Measurements from ENCODE around the gene VAV3. TPM values are rescaled to one million over a fixed set of nuclear protein-coding genes. Genes with fewer than 3 reads are reported as not detected.

The VAV3 gene
- total RNA-seq, 1 experiment from 2014 or later = 10.0 TPM

DNA sequence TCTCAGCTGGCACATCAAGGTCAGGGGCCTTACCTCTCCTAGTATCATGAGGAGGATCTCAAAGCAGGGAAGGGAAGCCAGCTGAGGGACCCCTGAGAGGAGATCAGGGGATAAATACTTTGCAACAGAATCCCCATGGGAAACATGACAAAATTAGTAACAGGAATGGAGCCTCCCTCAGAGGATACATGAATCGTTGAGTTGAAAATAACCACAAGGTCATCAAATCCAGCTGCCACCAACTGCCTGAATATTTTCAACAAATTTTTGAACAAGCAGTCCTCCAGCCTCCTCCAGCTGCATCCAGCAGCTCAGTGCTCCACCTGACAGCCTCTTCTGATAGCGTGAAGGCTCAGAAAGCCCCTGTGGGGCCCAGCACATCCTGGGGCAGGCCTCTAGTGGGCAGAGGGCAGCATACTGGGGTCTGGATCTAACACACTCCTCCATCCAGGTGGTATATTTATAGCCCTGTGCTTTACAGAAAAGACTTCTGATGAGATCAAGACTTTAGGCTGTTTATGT is 419.9 kb downstream of the VAV3 start:
- no peak for DNase-seq (ENCODE audit: low spot score)
- ChIA-PET POLR2A (no interaction called here), CTCF (no interaction called here)
- Mint-ChIP-seq H3K4me3 (no peak overlapping the region), H3K36me3 (no peaks in the 10 kb centered on the region), H3K9me3 (no peaks in the 10 kb centered on the region), H3K27ac (no peak overlapping the region), H3K4me1 (peaks cover 9% of the 10 kb centered on the region), H3K27me3 (ENCODE audit: low read depth) (no peaks in the 10 kb centered on the region)
- no peak for ATAC-seq
- TF ChIP-seq, protein P1, sequence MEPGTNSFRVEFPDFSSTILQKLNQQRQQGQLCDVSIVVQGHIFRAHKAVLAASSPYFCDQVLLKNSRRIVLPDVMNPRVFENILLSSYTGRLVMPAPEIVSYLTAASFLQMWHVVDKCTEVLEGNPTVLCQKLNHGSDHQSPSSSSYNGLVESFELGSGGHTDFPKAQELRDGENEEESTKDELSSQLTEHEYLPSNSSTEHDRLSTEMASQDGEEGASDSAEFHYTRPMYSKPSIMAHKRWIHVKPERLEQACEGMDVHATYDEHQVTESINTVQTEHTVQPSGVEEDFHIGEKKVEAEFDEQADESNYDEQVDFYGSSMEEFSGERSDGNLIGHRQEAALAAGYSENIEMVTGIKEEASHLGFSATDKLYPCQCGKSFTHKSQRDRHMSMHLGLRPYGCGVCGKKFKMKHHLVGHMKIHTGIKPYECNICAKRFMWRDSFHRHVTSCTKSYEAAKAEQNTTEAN (CRISPR knock-in tag; IDR thresholded peaks at IDR 0.05) = no peak
- TF ChIP-seq MXD4 (CRISPR knock-in tag; IDR thresholded peaks at IDR 0.05; ENCODE audit: borderline replicate concordance) (no peak), ELF4 (CRISPR knock-in tag; IDR thresholded peaks at IDR 0.05; ENCODE audit: low read depth) (no peak), SMAD4 (CRISPR knock-in tag; IDR thresholded peaks at IDR 0.05) (no peak), NFYB (CRISPR knock-in tag; conservative IDR thresholded peaks at IDR 0.05; ENCODE audit: low read depth) (no peak), JUN (CRISPR knock-in tag; IDR thresholded peaks at IDR 0.05) (no peak), ZBTB21 (CRISPR knock-in tag; IDR thresholded peaks at IDR 0.05; ENCODE audit: borderline replicate concordance) (no peak), CBFB (CRISPR knock-in tag; IDR thresholded peaks at IDR 0.05; ENCODE audit: low read depth) (no peak)
- TF ChIP-seq, protein P2, sequence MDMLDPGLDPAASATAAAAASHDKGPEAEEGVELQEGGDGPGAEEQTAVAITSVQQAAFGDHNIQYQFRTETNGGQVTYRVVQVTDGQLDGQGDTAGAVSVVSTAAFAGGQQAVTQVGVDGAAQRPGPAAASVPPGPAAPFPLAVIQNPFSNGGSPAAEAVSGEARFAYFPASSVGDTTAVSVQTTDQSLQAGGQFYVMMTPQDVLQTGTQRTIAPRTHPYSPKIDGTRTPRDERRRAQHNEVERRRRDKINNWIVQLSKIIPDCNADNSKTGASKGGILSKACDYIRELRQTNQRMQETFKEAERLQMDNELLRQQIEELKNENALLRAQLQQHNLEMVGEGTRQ (CRISPR knock-in tag; IDR thresholded peaks at IDR 0.05) = no peak
- TF ChIP-seq, protein P3, sequence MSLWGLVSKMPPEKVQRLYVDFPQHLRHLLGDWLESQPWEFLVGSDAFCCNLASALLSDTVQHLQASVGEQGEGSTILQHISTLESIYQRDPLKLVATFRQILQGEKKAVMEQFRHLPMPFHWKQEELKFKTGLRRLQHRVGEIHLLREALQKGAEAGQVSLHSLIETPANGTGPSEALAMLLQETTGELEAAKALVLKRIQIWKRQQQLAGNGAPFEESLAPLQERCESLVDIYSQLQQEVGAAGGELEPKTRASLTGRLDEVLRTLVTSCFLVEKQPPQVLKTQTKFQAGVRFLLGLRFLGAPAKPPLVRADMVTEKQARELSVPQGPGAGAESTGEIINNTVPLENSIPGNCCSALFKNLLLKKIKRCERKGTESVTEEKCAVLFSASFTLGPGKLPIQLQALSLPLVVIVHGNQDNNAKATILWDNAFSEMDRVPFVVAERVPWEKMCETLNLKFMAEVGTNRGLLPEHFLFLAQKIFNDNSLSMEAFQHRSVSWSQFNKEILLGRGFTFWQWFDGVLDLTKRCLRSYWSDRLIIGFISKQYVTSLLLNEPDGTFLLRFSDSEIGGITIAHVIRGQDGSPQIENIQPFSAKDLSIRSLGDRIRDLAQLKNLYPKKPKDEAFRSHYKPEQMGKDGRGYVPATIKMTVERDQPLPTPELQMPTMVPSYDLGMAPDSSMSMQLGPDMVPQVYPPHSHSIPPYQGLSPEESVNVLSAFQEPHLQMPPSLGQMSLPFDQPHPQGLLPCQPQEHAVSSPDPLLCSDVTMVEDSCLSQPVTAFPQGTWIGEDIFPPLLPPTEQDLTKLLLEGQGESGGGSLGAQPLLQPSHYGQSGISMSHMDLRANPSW (CRISPR knock-in tag; conservative IDR thresholded peaks at IDR 0.05; ENCODE audit: low read depth) = no peak
- TF ChIP-seq, protein P4, sequence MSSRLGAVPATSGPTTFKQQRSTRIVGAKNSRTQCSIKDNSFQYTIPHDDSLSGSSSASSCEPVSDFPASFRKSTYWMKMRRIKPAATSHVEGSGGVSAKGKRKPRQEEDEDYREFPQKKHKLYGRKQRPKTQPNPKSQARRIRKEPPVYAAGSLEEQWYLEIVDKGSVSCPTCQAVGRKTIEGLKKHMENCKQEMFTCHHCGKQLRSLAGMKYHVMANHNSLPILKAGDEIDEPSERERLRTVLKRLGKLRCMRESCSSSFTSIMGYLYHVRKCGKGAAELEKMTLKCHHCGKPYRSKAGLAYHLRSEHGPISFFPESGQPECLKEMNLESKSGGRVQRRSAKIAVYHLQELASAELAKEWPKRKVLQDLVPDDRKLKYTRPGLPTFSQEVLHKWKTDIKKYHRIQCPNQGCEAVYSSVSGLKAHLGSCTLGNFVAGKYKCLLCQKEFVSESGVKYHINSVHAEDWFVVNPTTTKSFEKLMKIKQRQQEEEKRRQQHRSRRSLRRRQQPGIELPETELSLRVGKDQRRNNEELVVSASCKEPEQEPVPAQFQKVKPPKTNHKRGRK (CRISPR knock-in tag; IDR thresholded peaks at IDR 0.05; ENCODE audit: borderline replicate concordance) = no peak
- TF ChIP-seq, protein P5, sequence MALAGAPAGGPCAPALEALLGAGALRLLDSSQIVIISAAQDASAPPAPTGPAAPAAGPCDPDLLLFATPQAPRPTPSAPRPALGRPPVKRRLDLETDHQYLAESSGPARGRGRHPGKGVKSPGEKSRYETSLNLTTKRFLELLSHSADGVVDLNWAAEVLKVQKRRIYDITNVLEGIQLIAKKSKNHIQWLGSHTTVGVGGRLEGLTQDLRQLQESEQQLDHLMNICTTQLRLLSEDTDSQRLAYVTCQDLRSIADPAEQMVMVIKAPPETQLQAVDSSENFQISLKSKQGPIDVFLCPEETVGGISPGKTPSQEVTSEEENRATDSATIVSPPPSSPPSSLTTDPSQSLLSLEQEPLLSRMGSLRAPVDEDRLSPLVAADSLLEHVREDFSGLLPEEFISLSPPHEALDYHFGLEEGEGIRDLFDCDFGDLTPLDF (CRISPR knock-in tag; IDR thresholded peaks at IDR 0.05) = no peak

DNA sequence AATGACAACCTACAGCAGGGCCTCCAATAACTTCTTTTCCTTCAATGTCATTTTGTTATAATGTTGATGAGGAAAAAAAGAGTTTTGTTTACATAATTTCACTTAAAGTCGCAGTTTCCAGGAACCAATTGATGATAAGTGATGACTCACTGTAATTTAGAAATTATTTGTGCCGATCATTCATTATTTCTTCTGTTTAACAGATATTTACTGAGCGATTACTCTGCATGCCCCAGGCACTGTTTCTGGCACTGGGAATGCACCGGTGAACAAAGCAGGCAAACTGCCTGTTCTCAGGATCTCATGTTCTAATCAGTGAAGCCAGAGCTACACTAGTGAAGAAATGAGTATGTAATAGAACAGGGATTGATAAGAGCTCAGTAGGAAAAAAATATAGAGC is 420.7 kb downstream of the VAV3 start:
- no peaks in the 10 kb centered on the region for H3K27me3 Mint-ChIP-seq (ENCODE audit: low read depth)
- H3K4me3 Mint-ChIP-seq = no peak overlapping the region
- H3K9me3 Mint-ChIP-seq = no peaks in the 10 kb centered on the region
- ChIA-PET POLR2A (no interaction called here), CTCF (no interaction called here)
- no peak for DNase-seq (ENCODE audit: low spot score)
- no peak overlapping the region for H3K27ac Mint-ChIP-seq
- TF ChIP-seq, protein P6, sequence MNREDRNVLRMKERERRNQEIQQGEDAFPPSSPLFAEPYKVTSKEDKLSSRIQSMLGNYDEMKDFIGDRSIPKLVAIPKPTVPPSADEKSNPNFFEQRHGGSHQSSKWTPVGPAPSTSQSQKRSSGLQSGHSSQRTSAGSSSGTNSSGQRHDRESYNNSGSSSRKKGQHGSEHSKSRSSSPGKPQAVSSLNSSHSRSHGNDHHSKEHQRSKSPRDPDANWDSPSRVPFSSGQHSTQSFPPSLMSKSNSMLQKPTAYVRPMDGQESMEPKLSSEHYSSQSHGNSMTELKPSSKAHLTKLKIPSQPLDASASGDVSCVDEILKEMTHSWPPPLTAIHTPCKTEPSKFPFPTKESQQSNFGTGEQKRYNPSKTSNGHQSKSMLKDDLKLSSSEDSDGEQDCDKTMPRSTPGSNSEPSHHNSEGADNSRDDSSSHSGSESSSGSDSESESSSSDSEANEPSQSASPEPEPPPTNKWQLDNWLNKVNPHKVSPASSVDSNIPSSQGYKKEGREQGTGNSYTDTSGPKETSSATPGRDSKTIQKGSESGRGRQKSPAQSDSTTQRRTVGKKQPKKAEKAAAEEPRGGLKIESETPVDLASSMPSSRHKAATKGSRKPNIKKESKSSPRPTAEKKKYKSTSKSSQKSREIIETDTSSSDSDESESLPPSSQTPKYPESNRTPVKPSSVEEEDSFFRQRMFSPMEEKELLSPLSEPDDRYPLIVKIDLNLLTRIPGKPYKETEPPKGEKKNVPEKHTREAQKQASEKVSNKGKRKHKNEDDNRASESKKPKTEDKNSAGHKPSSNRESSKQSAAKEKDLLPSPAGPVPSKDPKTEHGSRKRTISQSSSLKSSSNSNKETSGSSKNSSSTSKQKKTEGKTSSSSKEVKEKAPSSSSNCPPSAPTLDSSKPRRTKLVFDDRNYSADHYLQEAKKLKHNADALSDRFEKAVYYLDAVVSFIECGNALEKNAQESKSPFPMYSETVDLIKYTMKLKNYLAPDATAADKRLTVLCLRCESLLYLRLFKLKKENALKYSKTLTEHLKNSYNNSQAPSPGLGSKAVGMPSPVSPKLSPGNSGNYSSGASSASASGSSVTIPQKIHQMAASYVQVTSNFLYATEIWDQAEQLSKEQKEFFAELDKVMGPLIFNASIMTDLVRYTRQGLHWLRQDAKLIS (CRISPR knock-in tag; IDR thresholded peaks at IDR 0.05; ENCODE audit: borderline replicate concordance) = no peak
- TF ChIP-seq SP1 (CRISPR knock-in tag; conservative IDR thresholded peaks at IDR 0.05) (no peak), JUN (CRISPR knock-in tag; IDR thresholded peaks at IDR 0.05) (no peak)
- TF ChIP-seq, protein P7, sequence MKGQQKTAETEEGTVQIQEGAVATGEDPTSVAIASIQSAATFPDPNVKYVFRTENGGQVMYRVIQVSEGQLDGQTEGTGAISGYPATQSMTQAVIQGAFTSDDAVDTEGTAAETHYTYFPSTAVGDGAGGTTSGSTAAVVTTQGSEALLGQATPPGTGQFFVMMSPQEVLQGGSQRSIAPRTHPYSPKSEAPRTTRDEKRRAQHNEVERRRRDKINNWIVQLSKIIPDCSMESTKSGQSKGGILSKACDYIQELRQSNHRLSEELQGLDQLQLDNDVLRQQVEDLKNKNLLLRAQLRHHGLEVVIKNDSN (CRISPR knock-in tag; IDR thresholded peaks at IDR 0.05) = no peak
- TF ChIP-seq, protein P8, sequence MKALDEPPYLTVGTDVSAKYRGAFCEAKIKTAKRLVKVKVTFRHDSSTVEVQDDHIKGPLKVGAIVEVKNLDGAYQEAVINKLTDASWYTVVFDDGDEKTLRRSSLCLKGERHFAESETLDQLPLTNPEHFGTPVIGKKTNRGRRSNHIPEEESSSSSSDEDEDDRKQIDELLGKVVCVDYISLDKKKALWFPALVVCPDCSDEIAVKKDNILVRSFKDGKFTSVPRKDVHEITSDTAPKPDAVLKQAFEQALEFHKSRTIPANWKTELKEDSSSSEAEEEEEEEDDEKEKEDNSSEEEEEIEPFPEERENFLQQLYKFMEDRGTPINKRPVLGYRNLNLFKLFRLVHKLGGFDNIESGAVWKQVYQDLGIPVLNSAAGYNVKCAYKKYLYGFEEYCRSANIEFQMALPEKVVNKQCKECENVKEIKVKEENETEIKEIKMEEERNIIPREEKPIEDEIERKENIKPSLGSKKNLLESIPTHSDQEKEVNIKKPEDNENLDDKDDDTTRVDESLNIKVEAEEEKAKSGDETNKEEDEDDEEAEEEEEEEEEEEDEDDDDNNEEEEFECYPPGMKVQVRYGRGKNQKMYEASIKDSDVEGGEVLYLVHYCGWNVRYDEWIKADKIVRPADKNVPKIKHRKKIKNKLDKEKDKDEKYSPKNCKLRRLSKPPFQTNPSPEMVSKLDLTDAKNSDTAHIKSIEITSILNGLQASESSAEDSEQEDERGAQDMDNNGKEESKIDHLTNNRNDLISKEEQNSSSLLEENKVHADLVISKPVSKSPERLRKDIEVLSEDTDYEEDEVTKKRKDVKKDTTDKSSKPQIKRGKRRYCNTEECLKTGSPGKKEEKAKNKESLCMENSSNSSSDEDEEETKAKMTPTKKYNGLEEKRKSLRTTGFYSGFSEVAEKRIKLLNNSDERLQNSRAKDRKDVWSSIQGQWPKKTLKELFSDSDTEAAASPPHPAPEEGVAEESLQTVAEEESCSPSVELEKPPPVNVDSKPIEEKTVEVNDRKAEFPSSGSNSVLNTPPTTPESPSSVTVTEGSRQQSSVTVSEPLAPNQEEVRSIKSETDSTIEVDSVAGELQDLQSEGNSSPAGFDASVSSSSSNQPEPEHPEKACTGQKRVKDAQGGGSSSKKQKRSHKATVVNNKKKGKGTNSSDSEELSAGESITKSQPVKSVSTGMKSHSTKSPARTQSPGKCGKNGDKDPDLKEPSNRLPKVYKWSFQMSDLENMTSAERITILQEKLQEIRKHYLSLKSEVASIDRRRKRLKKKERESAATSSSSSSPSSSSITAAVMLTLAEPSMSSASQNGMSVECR (CRISPR knock-in tag; IDR thresholded peaks at IDR 0.05; ENCODE audit: borderline replicate concordance) = no peak
- no peaks in the 10 kb centered on the region for H3K36me3 Mint-ChIP-seq
- peaks cover 9% of the 10 kb centered on the region for H3K4me1 Mint-ChIP-seq
- ATAC-seq = no peak

Data from WTC11 (cell line).